GM12874 (cell line): ENCODE results near the gene DLX1.

Source experiments
- TF ChIP-seq, protein P1 (sequence below): IDR thresholded peaks from 2 replicates; pipeline ENCODE4 v1.5.1; 2011; ENCODE audit warnings: low read depth, mild to moderate bottlenecking, control low read depth, low read length, moderate library complexity; ENCODE audit not compliant: insufficient read depth

The DLX1 gene

DNA sequence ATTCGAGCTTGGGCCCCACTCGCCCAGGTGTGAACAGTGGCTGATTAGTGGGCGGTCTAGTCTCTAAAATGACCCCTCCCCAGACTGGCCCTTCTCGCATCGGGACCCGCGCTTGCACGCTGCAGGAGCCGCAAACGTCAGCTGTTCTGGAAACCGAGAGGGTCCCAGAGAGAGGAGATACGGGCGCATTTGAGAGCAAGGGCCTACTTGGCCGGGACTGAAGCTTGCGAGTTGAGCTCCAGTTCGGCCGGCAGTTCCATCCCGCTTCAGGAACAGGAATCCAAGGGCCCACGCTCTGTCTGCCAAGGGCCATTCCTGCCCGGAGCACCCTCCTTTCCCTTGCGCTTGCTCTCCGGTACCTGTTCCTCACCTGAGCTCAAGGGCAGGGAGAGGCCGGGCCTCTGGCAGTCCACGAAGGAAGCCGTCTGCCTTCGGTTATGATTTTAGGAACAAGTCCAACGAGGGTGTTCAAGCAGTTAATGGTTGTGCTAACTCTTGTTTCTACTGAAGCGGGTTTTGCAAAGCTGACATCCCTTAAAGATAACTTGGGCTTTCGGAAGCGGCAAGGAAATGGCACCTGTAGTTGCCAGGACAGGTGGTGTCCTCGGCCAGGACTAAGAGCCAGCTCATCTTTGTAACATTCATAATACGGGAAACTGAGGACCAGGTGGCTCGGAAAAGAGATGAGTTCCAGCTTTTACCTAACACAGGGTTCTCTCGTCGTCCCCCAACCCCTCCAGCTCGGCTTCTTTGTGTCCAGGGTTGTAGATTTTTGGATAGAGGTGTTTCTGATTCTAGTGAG is 3.9 kb upstream of the DLX1 start:
- TF ChIP-seq, protein P1, sequence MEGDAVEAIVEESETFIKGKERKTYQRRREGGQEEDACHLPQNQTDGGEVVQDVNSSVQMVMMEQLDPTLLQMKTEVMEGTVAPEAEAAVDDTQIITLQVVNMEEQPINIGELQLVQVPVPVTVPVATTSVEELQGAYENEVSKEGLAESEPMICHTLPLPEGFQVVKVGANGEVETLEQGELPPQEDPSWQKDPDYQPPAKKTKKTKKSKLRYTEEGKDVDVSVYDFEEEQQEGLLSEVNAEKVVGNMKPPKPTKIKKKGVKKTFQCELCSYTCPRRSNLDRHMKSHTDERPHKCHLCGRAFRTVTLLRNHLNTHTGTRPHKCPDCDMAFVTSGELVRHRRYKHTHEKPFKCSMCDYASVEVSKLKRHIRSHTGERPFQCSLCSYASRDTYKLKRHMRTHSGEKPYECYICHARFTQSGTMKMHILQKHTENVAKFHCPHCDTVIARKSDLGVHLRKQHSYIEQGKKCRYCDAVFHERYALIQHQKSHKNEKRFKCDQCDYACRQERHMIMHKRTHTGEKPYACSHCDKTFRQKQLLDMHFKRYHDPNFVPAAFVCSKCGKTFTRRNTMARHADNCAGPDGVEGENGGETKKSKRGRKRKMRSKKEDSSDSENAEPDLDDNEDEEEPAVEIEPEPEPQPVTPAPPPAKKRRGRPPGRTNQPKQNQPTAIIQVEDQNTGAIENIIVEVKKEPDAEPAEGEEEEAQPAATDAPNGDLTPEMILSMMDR: no peak

DNA sequence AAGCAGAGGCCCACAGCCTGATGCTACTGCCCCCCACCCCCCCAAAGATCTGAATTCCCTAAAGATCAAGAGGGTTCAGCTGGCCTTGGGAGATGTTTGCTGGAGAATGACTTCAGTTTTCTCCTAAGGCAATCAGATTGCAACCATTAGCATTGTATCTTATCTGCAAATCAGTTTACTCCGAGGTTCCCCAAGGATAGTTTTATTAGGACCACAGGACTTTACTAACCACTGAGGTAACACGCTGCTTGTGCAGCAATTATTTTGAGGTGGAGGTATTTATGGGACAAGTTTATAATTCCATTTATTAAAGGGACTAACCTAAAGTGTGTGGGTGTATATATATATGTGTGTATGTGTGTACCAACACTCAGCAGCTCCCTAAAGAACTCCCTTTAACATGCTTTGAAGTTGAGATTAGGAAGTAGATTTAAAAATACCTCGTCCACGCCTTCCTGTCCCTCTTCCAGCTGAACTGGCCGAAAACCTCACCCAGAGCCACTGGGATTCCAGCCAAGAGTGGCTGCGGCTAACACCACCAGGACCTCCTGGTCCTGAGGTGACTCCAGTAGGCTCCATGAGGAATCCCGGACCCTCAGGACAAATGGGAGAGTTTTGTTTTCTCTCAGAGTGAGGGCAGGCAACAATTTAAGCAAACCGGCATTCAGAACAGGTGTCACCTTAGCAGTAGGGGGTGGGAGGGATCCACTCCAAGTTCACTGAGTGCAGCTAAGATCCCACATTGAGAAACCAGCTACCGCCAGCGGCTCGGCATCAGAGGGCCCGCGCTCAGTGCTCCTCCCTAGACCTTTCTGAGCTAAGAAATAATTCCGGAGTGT is 3.0 kb upstream of the DLX1 start:
- TF ChIP-seq, protein P1: no peak

GRCh38 chr2:172082944-172083627 is 2.2 kb upstream of the DLX1 start:
- TF ChIP-seq, protein P1: no peak

GRCh38 chr2:172083628-172084394 is 1.5 kb upstream of the DLX1 start:
- TF ChIP-seq, protein P1: no peak

DNA sequence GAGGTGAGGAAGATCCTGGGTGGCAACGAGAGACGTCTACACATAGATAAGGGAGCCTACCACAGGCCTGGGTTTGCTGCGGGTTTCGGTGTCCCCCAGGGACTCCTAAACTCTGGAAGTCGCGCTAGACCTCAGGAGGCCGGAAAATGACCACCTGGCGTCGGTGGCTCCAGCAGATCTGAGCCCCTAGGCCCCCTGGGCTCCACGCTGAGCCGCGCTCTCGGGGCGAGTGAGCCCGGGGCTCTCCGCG is 987 bp upstream of the DLX1 start:
- TF ChIP-seq, protein P1: no peak

DNA sequence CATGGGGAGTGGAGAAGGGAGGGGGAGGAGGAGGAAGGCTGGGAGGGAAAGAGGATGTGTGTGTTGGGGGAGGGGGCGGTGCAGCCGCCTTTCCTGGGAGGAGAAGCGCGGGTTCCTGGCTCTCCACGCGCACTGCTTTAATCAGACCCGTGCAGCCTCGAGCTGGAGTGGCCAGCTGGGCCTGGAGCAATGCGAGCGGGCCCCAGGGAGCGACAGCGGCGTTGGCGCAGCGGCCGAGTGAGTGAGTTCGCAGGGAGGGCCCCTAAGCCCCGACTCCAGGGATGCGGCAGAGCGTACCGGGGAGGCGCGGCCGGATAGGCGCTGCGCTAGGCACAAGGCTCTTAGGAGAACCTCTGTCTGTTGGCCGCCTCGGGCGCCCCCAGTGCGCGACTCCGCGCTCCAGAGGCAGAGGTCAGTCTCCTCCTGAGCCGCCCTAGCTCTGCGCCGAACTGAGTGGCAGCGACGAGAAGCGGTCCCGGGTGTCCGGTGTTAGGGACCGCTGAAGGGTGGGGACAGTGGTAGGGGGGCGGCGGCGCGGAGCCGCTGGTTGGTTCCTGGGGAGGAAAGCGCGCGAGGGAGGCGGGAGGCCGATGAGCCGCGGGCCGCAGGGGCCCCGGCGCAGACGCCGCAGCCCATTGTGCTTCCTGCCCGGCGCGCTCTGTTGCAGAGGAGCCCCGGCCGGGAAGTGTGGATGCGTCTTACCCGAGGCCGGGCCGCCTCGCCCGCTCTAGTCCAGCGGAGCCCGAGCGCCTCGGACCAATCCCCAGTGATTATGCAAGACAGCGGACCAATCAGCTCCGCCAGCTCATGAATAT is 455 bp upstream of the DLX1 start:
- TF ChIP-seq, protein P1: no peak
